Calu3 (cell line): Measurements from ENCODE around the gene DYNC1I1. TPM values are rescaled to one million over a fixed set of nuclear protein-coding genes. Genes with fewer than 3 reads are reported as not detected.

ENCODE experiments used
- BruUV-seq: library from RNA; stranded (reverse); fragments of 400-500 nt; replicated peaks from 2 replicates; lab custom pipeline; 2021; lab: Mats Ljungman, UMichigan
- CTCF ChIA-PET: fragments of 300-600 bp; sonication (Branson Sonifier 250); formaldehyde crosslinking; loops from one replicate; lab custom pipeline; 2022; ENCODE audit warnings: antibody characterized with exemption; lab: Charles Lee
- DNase-seq: peaks from one replicate; pipeline ENCODE4 v3.0.0; 2022
- H3K27ac Mint-ChIP-seq: one replicate; pipeline ENCODE4 v1.8.0; 2022; ENCODE audit warnings: mixed read lengths; ENCODE audit not compliant: unreplicated experiment
- H3K27me3 Mint-ChIP-seq: one replicate; pipeline ENCODE4 v1.8.0; 2022; ENCODE audit warnings: mixed read lengths; ENCODE audit not compliant: unreplicated experiment
- H3K36me3 Mint-ChIP-seq: one replicate; pipeline ENCODE4 v1.8.0; 2022; ENCODE audit warnings: mild to moderate bottlenecking, moderate library complexity, mixed read lengths; ENCODE audit not compliant: insufficient read depth, unreplicated experiment
- H3K4me1 Mint-ChIP-seq: one replicate; pipeline ENCODE4 v1.8.0; 2022; ENCODE audit warnings: mild to moderate bottlenecking, low read depth, mixed read lengths; ENCODE audit not compliant: unreplicated experiment
- H3K4me3 Mint-ChIP-seq: one replicate; pipeline ENCODE4 v1.8.0; 2022; ENCODE audit warnings: mild to moderate bottlenecking, low read depth, moderate library complexity, mixed read lengths; ENCODE audit not compliant: unreplicated experiment
- H3K9me3 Mint-ChIP-seq: one replicate; pipeline ENCODE4 v1.8.0; 2022; ENCODE audit warnings: low read depth, mixed read lengths; ENCODE audit not compliant: unreplicated experiment
- intact Hi-C: fragments of 100-400 bp; cut with micrococcal nuclease; formaldehyde crosslinking; loops from one replicate; pipeline ENCODE4 v1.10.0; 2022; ENCODE audit not compliant: unreplicated experiment
- total RNA-seq: library from RNA; stranded (reverse); gene quantifications from 2 replicates; pipeline ENCODE4 v1.2.3, GENCODE V29; 2022
- TF ChIP-seq, protein P1 (sequence below): fragments of 200-600 bp; IDR thresholded peaks from one replicate; pipeline ENCODE4 v1.8.0; 2022; ENCODE audit warnings: antibody characterized with exemption; ENCODE audit not compliant: unreplicated experiment

The DYNC1I1 gene
- total RNA-seq, 1 experiment from 2014 or later, result 0.73 TPM

DNA sequence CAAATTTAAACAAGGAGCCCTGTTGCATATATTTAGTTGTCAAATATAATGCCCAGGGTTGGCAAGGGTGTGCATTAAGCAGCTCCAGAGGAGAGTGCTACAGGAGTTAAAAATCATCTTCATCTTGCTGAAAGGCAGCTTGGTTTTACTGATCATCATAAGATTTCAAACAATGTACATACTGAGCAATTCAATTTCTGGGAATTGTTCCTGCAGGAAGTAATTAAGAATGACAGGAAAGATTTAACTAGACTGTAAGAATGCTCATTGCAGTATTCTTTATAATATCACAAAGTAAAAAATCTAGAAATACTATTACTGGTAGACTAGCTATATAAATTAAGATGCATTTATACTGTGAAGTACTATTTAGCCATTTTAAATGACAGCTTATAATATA is 153.6 kb downstream of the DYNC1I1 start:
- TF ChIP-seq, protein P1, sequence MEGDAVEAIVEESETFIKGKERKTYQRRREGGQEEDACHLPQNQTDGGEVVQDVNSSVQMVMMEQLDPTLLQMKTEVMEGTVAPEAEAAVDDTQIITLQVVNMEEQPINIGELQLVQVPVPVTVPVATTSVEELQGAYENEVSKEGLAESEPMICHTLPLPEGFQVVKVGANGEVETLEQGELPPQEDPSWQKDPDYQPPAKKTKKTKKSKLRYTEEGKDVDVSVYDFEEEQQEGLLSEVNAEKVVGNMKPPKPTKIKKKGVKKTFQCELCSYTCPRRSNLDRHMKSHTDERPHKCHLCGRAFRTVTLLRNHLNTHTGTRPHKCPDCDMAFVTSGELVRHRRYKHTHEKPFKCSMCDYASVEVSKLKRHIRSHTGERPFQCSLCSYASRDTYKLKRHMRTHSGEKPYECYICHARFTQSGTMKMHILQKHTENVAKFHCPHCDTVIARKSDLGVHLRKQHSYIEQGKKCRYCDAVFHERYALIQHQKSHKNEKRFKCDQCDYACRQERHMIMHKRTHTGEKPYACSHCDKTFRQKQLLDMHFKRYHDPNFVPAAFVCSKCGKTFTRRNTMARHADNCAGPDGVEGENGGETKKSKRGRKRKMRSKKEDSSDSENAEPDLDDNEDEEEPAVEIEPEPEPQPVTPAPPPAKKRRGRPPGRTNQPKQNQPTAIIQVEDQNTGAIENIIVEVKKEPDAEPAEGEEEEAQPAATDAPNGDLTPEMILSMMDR, result no peak
- H3K4me1 Mint-ChIP-seq, result no peaks in the 10 kb centered on the region
- CTCF ChIA-PET, result no interaction called here
- no peak overlapping the region for H3K27ac Mint-ChIP-seq
- no peaks in the 10 kb centered on the region for H3K36me3 Mint-ChIP-seq
- intact Hi-C loops, result no loop called here
- no peak overlapping the region for H3K4me3 Mint-ChIP-seq
- no TSS peak for BruUV-seq
- DNase-seq, result no peak
- no peaks in the 10 kb centered on the region for H3K9me3 Mint-ChIP-seq
- no peaks in the 10 kb centered on the region for H3K27me3 Mint-ChIP-seq

DNA sequence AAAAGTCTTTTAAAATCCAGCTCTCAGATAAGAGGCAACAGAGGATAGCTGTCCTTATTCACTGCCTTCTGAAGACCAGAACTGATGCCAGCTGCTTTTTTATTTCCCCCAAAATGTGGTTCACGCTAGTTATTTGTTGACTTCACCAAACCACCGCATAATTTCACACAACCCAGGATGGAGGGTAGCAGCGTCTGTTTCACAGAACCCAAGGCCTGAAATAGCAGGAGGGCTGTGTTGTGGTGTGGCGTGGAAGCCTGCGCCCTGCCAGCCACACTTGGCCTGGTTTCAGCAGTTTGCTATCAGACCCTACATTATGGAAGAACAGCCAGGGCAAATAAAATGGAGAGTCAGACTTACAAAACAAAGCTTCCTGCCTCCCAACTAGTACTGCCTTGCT is 155.4 kb downstream of the DYNC1I1 start:
- DNase-seq, result no peak
- no TSS peak for BruUV-seq
- intact Hi-C loops, result no loop called here
- H3K36me3 Mint-ChIP-seq, result no peaks in the 10 kb centered on the region
- H3K4me1 Mint-ChIP-seq, result no peaks in the 10 kb centered on the region
- CTCF ChIA-PET, result no interaction called here
- no peaks in the 10 kb centered on the region for H3K9me3 Mint-ChIP-seq
- H3K27ac Mint-ChIP-seq, result no peak overlapping the region
- H3K27me3 Mint-ChIP-seq, result no peaks in the 10 kb centered on the region
- TF ChIP-seq, protein P1, result no peak
- no peak overlapping the region for H3K4me3 Mint-ChIP-seq

DNA sequence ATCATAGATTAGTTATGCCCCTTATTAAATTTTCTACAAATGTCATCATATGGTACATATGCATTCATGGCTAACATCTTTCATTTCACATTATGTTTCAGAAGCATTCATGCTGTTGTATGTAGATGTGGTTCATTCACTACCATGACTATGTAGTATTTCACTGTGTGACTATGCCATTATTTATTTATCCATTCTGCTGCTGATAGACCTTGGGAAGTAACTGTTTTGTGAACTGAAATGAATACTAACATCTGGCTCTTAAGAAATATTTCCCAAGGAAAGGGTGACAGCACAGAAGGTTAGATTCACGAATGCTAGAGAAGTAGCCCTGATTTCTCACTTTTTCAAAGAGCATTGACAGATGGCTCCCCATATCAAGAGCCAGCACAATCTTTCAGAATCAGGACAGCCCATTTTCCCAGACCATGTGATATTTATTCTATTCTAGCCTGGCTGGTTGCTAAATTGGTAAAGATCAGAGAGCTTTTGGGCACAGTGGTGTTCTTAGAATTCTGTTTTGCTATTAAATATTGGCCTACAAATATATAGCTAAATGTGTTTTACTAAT is 157.4 kb downstream of the DYNC1I1 start:
- TF ChIP-seq, protein P1, result no peak
- Mint-ChIP-seq H3K27ac (no peak overlapping the region), H3K9me3 (no peaks in the 10 kb centered on the region), H3K4me1 (no peaks in the 10 kb centered on the region), H3K36me3 (no peaks in the 10 kb centered on the region), H3K4me3 (no peak overlapping the region), H3K27me3 (no peaks in the 10 kb centered on the region)
- no TSS peak for BruUV-seq
- CTCF ChIA-PET, result no interaction called here
- no peak for DNase-seq
- intact Hi-C loops, result no loop called here

DNA sequence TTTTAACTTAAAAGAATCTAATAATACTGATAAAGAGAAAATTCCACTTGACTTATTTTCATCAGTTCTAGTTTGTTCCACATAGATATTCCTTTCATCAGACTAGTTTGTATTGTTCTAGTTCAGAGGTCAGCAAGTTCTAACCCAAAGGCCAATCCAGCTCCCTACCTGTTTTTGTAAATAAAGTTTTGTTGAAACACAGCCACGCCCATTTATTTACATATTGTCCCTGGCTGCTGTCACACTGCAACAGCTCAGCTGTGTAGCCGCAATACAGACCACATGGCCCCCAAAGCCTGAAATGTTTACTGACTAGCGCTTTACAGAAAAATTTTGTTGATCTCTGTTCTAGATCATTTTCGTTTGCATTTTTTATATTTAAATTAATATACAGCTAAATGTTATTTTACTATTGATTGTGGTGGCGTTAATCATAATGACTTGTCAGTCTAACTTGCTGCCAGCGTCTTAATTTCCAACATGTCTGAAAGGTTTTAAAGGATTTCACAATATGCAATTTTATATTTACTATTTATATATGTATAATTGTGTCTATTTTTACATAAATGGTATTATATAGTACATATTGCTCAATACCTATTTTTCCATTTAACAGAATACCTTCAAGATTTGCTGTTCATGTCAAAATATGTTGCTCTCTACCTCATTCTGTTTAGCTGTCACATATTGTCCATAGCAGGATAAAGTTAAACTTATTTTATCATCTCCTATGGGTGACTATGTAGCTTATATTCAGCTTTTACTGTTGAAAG is 159.3 kb downstream of the DYNC1I1 start:
- TF ChIP-seq, protein P1, result no peak
- Mint-ChIP-seq H3K27me3 (no peaks in the 10 kb centered on the region), H3K36me3 (no peaks in the 10 kb centered on the region), H3K4me3 (no peak overlapping the region), H3K27ac (no peak overlapping the region), H3K9me3 (no peaks in the 10 kb centered on the region), H3K4me1 (no peaks in the 10 kb centered on the region)
- intact Hi-C loops, result no loop called here
- DNase-seq, result no peak
- CTCF ChIA-PET, result no interaction called here
- BruUV-seq, result no TSS peak
